ENCODE measurements around the gene ZBTB48. TPM values are rescaled to one million over a fixed set of nuclear protein-coding genes. Genes with fewer than 3 reads are reported as not detected.
A peak's percentile ranks its signal among the peaks of the same experiment; 100 is the strongest.
"Not testable (repeated sequence)": the region's sequence is repeated elsewhere in the genome, so short reads cannot be mapped to it uniquely, and the experiment has no call there.

Gene ZBTB48
- total RNA-seq (2014; rRNA removed; shearing (Covaris generic)), result 24.1 and 27.7 TPM in 2 replicates

DNA sequence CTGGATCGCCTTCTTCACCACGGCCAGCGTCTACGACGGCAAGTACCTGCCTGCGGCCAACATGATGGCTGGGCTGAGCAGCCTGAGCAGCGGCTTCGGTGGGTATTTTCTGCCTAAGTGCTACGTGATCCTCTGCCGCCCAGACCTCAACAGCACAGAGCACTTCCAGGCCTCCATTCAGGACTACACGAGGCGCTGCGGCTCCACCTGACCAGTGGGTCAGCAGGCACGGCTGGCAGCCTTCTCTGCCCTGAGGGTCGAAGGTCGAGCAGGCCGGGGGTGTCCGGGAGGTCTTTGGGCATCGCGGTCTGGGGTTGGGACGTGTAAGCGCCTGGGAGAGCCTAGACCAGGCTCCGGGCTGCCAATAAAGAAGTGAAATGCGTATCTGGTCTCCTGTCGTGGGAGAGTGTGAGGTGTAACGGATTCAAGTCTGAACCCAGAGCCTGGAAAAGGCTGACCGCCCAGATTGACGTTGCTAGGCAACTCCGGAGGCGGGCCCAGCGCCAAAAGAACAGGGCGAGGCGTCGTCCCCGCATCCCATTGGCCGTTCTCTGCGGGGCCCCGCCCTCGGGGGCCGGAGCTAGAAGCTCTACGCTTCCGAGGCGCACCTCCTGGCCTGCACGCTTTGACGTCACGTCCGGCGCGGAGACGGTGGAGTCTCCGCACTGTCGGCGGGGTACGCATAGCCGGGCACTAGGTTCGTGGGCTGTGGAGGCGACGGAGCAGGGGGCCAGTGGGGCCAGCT is at the start of gene ZBTB48:
Gene ZBTB48, plus strand, starts transcription at position 621 of the 745 bp plus-strand sequence. CDS start 616 bp downstream, outside the sequence.
- peak; percentile 99 for DNase-seq (ENCODE audit: low spot score)

DNA sequence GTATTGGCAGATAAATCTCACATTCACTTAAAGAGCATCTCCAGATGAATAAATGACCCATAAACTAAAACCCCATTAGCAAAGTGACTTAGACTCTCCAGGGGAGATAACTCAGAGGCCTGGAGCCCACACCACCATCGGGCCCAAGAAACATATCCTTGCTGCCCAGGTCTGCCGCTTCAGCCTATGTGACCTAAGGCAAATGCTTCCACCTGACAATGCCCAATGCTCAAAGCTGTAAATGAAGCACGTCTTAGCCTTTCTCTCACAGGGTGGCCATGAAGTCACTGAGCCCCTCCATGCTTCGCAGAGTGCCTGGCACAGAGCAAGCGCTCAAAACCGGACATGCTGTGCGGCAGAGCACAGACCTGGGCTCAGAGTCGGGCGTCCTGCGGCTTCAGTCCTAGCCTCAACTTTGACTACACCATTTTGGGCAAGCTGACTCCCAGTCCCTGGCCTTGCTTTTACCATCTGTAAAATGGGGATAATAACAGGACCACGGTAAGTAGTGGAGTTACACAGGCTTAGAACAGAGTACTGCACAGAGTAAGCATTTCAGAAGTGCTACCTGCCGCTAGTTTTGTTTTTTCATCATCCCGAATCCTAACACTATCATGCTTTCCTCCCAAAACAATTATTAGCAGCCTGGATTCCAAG is 49.2 kb upstream of the ZBTB48 start:
- in situ Hi-C loops (cut with HindIII; ENCODE audit: low sequenced_read_pairs), result no loop called here
- DNase-seq (ENCODE audit: low spot score), result no peak

More for the DNA sequence above, at the start of gene ZBTB48:
- in situ Hi-C loops (cut with HindIII; ENCODE audit: low sequenced_read_pairs), result no loop called here

DNA sequence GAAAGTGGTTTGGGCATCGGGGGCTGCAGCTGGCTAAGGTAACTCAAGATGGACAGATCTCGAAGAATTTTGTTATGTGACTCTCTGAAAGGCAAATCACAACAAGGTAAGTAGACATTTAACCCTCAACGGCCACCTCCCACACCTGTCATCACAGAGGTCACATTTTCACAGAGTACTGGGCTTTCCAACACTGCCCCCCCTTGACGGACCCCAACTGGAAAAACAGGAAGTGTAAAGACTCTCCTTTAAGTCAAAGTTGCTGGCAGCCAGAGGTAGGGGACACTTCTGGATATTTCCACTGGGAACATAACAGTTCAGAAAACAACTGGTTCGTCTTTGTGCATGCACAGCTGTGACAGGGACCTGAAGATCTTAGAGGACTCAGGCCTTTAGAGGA is 47.8 kb upstream of the ZBTB48 start:
- no peak for DNase-seq (ENCODE audit: low spot score)
- in situ Hi-C loops (cut with HindIII; ENCODE audit: low sequenced_read_pairs), result no loop called here

DNA sequence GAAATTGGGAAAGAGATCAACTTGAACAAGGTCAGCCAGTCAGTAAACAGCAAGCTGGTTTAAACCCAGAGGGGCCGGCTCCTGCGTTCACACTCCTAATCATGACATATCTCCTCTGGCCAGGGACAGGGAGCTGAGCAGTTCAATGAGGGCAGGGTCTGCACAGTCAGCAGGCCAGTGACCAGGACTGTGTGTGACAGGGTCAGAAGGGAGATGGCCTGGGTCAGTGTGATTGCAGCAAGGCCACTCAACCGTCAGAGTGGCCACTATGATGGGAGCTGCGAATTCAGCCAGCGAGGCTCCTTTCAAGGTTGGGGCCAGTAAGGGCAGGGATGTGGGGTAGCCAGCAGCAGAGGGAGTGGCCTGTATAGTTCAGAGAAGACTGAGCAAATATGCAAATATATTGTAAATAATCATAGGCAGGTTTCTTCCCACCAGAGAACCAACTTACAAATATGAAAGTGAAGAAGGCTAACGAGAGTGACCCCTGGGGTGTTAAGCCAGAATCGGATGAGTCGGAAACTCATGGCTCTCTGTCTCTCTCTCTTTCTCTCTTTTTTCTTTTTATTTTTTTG is 45.5 kb upstream of the ZBTB48 start:
- in situ Hi-C loops (cut with HindIII; ENCODE audit: low sequenced_read_pairs), result no loop called here
- no peak for DNase-seq (ENCODE audit: low spot score)

DNA sequence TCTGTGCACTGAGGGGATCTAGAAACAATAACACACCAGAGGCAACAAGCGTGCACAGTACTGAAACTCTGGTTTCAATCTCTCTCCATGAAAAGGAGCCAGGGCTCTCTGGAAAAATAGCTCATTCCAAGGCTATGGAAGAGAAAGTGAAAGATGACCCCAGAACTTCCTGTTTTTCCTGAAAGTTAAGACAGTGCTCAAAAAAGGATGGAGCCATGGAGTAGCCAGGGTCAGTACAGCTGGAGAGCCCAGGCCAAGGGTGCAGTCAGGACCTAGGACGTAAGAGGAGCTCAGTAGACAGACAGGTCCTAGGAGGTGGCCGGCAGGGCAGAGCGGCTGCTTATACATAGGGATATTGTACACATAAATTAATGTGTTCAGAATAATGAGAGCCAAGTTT is 44.6 kb upstream of the ZBTB48 start:
- in situ Hi-C loops (cut with HindIII; ENCODE audit: low sequenced_read_pairs), result no loop called here
- no peak for DNase-seq (ENCODE audit: low spot score)

DNA sequence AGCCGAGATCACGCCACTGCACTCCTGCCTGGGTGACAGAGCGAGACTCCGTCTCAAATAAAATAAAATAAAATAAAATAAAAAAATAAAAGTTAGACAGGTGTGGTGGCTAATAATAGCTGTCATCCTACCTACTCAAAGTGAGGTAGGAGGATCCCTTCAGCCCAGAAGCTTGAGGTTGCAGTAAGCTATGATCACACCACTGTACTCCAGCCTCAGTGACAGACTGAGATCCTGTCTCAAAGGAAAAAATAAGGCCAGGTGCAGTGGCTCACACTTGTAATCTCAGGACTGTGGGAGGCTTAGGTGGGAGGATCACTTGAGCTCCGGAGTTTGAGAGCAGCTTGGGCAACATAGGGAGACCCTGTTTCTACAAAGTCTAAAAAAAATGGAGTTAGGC is 43.5 kb upstream of the ZBTB48 start:
- in situ Hi-C loops (cut with HindIII; ENCODE audit: low sequenced_read_pairs), result no loop called here
- DNase-seq (ENCODE audit: low spot score), result no peak

DNA sequence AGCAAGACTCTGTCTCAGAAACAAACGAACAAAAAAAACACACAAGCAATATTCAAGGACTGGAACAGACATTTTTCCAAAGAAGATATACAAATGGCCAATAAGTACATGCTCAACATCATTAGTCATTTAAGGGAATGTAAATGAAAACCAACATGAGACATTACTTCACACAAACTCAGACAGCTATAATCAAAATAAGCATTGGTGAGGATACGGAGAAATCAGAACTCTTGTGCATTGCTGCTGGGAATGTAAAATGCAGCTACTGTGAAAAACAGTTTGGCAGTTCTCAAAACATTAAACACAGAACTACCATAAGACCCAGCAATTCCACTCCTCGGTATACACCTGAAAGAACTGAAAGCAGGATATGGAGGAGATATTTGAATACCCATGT is 40.8 kb upstream of the ZBTB48 start:
- in situ Hi-C loops (cut with HindIII; ENCODE audit: low sequenced_read_pairs), result no loop called here

DNA sequence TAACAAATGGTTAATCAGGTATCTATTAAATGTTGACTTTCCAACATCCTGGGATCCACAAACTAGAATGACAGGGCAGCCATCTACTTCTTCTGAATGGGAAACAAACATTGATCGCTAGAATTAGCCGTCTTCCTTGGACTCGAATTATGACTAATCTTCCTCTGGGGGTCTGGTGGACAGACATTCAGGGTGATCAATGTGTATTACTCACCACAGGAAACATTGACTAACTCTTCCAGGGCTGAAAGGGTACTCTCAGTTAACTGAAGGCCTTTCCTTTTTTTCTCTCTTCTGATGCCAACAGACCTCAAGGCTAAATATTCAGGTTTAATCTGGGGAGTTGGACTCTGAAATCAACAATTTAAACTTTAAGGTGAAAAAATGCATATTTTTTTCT is 35.0 kb upstream of the ZBTB48 start:
- in situ Hi-C loops (cut with HindIII; ENCODE audit: low sequenced_read_pairs), result no loop called here
- DNase-seq (ENCODE audit: low spot score), result no peak

More for the DNA sequence above, 40.8 kb upstream of the ZBTB48 start:
- no peak for DNase-seq (ENCODE audit: low spot score)

DNA sequence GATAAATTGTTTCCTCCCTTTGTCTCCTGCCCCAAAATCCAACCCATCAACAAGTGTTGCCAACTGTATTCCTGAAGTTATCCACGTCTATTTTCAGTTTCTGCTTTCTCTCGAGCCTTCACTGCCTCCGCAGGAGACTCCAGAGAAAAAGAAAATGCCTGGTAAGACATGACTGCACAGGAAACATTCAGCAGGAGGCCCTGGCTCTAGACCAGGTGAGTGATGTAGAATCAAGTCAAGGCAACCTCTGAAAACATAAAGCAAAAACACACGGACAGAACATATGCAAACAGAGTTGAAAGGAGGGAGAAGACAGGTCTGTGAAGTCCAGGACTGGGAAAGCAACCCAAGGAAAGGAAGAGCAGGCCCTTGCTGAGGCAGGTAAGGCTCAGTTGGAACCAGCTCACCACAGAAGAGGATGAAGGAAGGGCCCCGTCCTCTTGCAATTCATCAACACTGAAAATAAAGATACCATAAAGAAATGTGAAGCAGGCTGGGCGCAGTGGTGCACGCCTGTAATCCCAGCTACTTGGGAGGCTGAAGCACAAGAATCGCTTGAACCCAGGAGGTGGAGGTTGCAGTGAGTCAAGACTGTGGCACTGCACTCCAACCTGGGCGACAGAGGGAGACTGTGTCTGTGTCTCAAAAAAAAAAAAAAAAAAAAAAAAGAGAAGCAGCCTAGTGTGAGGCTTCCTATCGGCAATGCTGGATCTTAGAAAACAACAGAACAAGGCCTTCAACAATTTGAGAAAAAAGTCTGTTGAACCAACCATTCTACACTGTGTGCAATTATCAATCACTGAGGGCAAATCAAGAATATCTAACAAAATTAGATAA is 34.3 kb upstream of the ZBTB48 start:
- in situ Hi-C loops (cut with HindIII; ENCODE audit: low sequenced_read_pairs), result no loop called here
- DNase-seq (ENCODE audit: low spot score), result no peak

DNA sequence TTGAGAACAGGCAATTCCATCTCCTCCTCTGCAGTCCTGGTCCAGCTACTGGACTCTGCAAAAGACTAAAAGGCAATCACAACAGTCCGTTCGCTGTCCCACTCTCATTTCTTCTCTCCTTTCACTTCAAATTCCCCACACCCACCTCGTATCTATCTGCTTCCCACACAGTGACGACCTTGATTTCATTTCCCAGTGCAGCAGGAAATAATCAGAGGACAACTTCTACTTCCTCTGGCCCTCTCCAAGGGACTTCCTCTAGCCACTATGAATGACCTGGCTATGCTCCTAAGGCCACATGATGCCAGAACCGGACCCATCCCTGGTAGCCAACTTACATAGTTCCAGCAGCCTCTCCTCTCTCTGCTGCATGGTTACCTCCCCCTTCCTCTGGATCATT is 33.5 kb upstream of the ZBTB48 start:
- no peak for DNase-seq (ENCODE audit: low spot score)
- in situ Hi-C loops (cut with HindIII; ENCODE audit: low sequenced_read_pairs), result no loop called here

DNA sequence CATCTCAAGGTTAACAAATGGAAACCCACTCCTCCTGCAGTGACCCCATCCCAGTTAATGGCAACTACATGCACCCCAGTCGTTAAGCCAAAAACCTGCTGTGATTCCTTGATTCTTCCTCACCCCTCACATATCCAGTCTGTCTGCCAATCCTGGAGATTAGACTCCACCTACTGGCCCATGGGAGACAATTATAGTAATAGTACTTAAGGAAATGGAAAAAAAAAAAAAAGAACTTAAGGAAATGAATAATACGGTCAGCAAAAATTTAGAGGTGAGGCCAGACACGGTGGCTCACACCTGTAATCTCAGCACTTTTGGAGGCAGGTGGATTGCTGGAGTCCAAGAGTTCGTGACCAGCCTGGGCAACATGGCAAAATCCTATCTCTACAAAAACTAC is 32.5 kb upstream of the ZBTB48 start:
- in situ Hi-C loops (cut with HindIII; ENCODE audit: low sequenced_read_pairs), result no loop called here
- peak; percentile 12 for DNase-seq (ENCODE audit: low spot score)

DNA sequence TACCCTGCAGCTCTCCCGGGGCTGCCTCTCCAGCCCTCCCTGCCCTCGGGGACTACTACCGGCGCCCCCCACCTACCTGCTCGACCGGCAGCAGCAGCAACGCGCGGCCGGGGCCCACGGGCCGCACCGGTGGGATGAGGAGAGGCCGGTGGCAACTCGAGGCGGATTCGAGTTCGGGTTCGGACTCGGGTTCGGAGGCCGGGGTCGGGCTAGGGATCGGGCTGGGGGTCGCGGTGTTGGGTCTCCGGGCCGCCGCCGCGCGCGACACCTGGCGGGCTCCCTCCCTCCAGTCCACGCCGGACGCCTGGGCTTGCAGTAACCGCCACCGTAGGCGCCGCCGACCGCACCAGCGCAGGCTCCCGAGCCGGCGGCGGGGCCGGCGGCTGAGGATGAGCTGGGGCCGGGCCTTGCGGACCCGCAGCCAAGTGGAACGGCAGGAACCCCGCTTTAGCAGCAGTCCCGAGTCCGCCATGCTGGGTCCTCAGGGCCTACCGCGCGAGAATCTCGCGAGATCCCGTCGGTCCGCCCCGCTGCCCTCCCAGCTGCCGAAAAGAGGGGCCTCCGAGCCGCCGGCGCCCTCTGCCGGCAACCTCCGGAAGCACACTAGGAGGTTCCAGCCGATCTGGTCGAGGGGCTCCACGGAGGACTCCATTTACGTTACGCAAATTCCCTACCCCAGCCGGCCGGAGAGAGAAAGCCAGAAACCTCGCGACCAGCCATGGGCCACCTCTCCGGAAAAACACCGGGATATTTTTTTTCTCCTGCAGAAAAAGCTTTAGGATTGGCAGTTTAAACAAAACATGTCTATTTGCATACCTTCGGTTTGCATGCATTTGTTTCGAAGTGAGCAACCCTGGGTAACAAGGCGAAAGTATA is 25.5 kb upstream of the ZBTB48 start, which contains the start of gene NOL9:
Gene NOL9, minus strand, starts transcription at position 483 of the 876 bp plus-strand sequence. Its CDS starts 11 bp downstream, at position 472.
- DNase-seq (ENCODE audit: low spot score), result peak; percentile 91
- in situ Hi-C loops (cut with HindIII; ENCODE audit: low sequenced_read_pairs), result no loop called here

DNA sequence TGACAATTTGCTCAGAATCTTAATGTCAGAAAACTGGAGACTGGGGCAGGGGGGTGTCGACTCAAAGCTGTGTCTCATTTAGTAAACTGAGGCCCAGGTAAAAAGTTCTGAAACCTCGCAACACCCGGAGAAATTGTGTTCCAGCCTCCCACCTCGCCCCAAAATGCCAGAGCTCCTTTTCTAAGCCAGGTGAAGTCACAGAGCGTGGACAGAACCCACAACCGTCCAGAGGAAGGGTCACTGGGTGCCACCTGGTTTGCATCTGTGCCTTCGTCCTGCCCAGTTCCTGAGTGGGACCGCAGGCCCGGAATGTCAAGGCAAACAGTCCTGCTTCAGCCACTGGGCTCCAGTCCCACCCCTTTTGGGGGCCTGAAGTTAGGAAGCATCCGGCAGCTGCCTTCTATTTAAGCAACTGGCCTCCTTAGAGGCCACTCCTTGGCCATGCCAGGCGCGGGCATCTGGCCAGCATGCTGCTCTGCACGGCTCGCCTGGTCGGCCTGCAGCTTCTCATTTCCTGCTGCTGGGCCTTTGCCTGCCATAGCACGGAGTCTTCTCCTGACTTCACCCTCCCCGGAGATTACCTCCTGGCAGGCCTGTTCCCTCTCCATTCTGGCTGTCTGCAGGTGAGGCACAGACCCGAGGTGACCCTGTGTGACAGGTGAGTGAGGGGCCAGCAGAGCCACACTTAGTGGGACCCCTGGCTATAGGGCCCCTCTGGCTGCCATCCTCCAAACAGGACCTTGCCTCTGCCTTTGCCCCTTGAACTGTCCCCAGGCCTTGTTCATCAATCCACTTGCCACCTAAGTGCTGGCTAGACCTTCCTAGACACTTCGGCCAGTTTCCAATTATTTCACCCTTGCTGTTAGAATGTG is 24.7 kb upstream of the ZBTB48 start, which contains the start of gene TAS1R1:
Gene TAS1R1, plus strand, starts transcription at position 401 of the 872 bp plus-strand sequence. Its CDS starts 67 bp downstream, at position 468.
- peak; percentile 70 for DNase-seq (ENCODE audit: low spot score)

DNA sequence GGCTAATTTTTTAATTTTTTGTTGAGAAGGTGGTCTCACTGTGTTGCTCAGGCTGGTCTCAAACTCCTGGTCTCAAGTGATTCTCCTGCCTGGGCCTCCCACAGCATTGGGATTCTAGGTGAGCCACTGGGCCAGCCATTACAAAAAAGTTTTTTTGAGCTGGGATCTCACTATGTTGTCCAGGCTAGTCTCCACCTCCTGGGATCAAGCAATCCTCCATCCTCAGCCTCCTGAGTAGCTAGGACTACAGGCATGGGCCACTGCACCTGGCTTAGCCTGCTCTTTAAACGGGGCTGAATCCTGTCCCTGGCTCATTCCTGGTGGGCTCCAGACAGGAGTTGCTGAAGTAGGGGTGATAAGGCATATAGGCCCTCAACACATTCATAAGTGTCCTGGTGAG is 22.2 kb upstream of the ZBTB48 start:
- in situ Hi-C loops (cut with HindIII; ENCODE audit: low sequenced_read_pairs), result no loop called here
- no peak for DNase-seq (ENCODE audit: low spot score)

More for the DNA sequence above, 24.7 kb upstream of the ZBTB48 start, which contains the start of gene TAS1R1:
- in situ Hi-C loops (cut with HindIII; ENCODE audit: low sequenced_read_pairs), result no loop called here

DNA sequence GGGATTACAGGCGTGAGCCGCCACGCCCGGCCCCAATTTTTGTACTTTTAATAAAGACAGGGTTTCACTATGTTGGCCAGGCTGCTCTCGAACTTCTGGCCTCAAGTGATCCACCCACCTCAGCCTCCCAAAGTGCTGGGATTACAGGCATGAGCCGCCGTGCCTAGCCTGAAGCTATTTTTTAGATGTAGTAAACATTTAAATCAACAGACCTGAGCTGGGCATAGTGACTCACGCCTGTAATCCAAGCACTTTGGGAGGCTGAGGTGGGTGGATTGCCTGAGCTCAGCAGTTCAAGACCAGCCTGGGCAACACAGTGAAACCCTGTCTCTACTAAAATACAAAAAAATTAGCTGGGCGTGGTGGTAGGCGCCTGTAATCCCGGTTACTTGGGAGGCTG is 20.6 kb upstream of the ZBTB48 start:
- DNase-seq (ENCODE audit: low spot score); in situ Hi-C loops (cut with HindIII; ENCODE audit: low sequenced_read_pairs): not testable (repeated sequence)

DNA sequence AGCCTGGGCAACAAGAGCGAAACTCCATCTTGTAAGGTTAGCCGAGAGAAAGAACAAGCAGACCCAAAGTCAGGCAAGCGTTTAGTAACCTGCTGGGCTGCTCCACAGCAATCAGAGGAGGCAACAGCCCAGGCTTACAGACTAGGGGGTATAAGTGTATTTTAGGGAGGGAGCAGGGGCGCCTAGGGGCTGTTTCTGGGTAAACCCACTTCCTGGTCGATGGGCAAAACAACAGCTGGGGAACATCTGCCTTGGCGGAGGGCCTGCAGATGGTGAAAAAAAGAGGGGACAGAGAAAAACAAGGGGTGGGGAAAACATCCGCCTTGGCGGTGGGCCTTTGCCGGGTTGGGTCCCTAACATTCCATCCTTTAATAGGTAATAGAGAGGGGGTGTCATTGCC is 19.5 kb upstream of the ZBTB48 start:
- no peak for DNase-seq (ENCODE audit: low spot score)

DNA sequence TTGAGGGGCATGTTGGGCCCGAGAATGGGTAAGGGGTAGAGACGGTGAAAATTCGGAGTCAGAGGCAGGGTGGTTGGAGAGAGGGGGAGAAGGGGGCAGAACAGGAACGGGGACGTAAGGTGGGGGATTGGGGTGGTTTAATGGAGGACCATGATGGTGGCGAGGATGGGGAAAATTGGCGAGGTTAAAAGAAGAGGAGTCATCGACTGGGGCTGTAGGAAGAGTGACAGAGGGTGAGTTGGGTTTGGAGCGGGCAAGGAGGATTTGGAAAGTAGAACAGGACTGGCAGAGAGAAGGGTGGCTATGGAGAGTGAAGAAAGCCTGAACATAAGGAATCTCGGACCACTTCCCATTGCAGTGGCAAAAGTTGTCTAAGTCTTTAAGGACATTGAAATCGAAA is 10.8 kb upstream of the ZBTB48 start:
- in situ Hi-C loops (cut with HindIII; ENCODE audit: low sequenced_read_pairs), result no loop called here
- no peak for DNase-seq (ENCODE audit: low spot score)

More for the DNA sequence above, 19.5 kb upstream of the ZBTB48 start:
- in situ Hi-C loops (cut with HindIII; ENCODE audit: low sequenced_read_pairs), result no loop called here
